GM19452 (cell line): Measurements from ENCODE around the gene BAZ2B.
"Not testable (repeated sequence)": the region's sequence is repeated elsewhere in the genome, so short reads cannot be mapped to it uniquely, and the experiment has no call there.

ENCODE experiments used
- ATAC-seq: cut with Tn5 transposase; IDR thresholded peaks from one replicate; pipeline ENCODE4 v1.9.1; 2021; ENCODE audit not compliant: unreplicated experiment

BAZ2B gene

DNA sequence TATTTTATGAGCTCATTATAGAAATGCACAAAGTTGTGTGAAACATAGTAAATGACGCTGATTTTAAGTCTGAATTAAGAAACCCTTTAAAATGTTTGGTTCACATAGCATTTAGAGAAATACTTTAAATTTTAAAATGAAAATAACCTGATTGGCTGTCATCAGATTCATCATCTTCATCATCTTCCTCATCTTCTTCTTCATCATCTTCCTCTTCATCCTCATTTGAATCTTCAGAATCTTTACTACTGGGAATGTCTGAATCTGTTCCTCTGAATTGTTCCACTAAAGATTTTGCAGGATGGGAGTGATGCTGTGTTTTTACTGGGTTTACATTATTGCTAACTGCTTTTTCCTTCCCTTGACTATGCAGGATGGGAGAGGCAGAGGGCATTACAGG lies 183.7 kb downstream of the BAZ2B start:
- ATAC-seq = no peak

DNA sequence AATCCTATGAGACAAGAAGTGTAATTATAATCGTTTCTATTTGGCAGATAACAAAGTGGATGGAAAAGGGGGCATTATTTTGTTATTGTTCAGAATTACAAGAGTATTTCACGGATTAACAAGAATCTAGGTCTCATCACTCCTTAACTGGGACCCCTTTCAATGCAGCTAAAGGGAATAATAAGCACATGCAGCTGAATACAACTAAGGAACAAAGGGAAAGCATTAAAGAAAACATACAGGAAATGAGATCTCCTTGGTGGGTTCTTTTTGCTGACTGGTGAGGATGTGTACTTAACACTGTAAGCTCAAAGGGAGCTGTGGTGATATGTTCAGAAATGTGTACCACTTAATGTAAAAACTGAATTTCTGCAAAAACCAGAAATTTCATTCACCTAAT lies 189.3 kb downstream of the BAZ2B start:
- no peak for ATAC-seq

DNA sequence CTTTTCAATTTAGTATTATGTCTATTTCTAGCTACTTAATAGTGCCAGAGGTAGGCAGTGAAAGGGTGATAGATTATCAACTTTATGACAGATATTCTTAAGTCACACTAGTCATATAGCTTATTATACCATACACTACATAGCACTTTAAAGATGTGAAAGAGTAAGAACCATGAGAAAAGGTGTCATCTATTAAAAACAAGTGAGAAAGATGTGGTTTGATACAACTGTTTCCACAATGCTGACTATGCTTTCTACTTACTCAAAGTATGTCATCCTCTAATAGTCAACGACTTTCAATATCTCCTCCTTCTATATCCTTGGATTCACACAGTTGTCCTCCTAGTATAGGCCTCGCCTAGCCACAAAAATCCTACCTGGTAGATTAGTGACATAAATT lies 196.9 kb downstream of the BAZ2B start:
- ATAC-seq = no peak

DNA sequence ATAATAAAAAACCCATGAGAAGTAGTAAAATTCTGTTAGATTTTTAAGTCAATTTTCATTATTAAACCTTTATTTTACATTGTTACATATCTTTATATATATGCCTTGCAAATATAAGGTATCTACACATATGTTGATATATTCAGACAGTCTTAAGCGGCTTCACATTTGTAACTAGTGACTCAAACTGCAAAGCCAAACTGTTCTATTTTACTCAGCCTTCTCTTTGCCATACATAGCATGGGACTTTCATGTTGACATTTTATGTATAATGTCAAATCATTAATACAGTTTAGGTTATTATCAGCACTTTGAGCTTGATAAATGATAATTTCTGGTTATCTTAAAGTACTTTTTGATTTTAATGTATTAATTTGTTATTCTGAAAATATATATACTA lies 204.9 kb downstream of the BAZ2B start:
- no peak for ATAC-seq

DNA sequence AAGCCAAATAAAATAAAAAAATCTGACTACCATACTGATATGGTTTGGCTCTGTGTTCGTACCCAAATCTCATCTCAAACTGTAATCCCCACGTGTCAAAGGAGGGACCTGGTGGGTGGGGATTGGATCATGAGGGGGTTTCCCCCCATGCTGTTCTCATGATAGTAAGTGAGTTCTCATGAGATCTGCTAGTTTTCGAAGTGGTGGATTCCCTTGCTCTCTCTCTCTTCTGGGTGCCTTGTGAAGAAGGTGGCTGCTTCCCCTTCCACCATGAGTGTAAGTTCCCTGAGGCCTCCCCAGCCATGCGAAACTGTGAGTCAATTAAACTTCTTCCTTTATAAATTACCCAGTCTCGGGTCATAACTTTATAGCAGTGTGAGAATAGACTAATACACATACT lies 206.1 kb downstream of the BAZ2B start:
- no peak for ATAC-seq

DNA sequence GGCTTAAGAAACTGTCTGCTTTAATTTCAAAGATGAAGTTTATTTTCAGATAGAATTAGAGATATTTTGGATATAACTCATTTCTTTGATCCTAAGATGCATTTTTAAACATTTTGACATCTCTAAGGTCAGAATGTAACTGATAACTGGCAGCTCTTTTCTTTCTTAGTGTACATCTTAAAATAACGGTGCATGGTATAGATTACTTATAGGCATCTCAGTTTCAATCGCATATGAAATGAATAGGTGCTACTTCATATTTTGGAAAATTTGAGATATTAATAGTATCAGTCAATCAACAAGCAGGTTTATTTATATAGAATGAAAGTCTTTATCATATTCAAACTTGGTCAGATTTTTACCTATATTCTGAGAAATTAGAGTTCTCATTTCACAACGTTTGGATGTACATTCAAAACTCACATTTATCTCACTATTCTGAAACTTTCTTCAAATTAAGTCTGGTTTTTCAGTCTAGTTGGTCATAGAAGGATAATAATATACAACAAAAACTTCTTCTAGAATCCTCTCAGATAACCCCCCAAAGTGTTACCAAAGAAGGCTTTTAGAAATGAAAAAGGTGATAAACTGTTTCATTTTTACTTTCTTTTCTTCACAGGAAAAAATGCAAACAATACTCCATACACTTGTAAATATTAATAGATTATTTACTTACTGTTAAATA lies 207.1 kb downstream of the BAZ2B start:
- ATAC-seq = no peak

DNA sequence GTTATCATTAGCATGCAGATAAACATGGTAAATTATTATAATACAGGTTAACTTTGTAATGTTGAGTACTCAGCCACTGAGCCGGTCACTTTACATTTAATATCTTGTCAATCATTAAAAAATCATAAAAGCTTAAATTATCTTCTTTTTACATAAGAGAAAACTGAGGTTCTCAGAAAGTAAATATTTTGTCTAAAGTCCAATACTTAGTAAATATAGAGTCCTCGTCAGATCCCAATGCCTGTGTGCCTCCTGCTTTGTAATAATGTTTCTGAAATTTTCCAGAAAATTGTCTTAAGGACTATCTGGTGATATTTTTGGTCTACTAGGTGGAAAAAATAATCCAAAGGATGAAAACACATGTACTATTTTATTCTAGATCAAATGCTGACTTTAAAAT lies 213.6 kb downstream of the BAZ2B start:
- no peak for ATAC-seq

DNA sequence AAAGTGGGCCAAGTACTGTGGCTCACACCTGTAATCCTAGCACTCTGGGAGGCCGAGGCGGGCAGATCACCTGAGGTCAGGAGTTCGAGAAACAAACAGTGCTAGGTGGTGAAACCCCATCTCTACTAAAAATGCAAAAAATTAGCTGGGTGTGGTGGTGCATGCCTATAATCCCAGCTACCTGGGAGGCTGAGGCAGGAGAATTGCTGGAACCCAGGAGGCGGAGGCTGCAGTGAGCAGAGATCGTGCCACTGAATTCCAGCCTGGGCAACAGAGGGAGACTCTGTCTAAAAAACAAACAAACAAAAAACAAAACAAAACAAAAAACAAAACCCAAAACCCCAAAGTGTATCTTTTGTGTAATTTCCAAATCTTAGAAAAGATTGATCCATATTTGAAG lies 214.2 kb downstream of the BAZ2B start:
- not testable (repeated sequence) for ATAC-seq

DNA sequence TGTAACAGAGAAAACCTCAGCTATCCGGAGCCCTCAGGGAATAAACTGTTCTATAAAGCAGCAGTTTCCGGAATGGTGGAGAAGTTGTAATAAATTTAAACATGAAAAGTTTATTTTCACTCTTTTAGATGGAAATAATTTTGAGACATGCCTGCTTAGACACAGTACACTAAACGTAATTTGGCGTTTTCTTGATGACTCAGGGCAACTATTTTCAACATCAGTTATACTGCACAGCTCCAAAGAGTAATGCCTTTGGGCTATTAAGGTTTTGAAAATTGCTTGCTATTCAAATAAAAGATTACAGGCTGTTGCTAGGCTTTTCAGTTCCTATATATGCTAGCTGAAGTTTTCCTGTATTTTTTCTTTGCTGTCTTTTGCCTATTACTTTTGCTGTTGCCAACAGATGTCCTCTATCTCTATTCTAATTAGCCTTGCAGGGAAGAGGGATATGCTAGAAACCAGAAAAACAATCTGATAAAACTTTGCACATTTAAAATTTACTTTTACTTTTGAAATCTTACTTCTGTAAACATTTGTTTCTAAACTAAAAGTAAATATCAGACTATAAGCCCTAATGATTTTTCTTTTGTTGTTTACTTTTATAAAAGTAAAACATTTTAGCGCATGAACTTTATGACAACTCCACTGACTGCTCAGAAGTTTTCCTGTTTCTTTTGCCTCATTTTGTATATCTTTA lies 216.5 kb downstream of the BAZ2B start:
- no peak for ATAC-seq

DNA sequence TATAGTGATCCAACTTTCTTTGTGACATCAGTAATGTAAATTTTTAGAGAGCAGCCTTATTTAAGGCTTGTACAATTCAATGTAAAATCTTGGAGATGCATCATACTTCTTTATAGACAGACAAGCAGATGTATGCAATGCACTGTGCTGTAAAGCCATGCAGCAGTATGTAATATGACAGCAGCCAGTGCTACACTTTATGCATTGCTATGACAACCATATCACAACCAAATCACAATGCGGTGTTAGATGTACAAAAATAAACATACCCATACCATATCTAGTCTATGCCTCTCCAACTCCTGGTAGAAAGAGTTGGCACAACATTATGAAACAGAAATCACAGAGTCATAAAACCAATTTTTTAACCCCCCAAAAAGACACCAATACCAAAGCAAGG lies 219.5 kb downstream of the BAZ2B start:
- no peak for ATAC-seq

DNA sequence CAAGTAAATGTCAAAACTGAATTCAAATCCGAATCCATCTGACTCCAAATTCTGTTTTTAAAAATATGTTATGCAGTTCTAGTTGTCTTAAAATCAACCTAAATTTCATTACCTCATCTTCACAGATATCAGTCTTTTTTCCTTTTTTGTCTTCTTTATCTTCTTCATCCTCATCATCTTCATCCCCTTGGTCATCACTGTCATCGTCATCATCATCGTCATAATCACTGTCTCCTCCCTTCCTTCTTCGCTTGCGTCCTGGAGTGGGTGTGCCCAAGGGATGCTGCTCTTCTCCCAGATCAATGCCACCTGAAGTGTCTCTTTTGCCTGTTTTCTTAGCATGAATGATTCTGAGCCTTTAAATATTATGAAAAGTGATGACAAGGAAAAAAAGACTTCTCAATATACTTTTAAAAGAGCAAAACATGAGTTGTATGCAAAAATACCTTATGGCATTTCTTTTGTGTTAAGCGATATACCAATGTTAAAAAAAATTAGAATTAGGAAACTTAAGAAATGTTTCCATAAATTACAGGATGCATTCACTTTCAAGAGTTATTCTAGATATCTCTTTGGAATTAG lies 233.8 kb downstream of the BAZ2B start:
- ATAC-seq = no peak

DNA sequence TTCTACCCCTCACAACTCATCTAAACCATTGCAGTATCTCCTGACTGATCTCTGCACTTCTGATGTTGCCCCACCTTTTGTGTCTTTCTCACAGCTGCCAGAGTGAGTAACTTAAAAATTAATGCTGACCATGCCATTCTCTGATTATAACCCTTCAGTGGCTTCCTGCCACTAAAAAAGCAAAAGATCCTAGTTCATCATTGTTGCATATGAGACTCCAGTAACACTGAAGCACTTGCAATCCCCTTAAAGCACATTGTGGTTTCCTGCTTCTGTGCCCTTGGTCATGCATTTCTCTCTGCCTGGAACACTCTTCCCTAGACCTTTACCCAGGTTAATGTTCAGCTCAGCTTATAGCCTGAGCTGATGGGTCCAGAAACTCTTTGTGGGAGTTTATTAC lies 234.8 kb downstream of the BAZ2B start:
- peak; percentile 78 for ATAC-seq

DNA sequence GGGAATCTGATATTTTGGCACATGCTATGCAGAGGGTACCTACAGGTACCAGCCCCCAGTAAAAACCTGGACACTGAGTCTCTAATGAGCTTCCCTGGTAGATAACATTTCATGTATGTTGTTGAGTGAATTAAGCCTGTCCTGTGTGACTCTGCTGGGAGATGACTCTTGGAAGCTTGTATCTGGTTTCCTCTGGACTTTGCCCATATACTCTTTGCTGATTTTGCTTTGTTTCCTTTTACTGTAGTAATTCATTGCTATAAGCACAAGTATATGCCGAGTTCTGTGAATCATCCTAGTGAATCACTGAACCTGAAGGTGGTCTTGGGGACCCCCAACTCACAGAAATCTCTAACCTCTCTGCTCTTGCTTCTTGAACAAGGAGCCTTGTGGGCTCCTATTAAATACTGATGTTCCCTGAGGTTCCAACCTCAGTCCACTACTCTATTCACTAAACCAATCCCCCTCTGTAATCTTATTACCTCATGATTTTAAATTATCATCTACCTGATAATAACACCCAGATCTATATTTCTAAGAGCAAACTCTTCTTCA lies 235.6 kb downstream of the BAZ2B start:
- no peak for ATAC-seq

DNA sequence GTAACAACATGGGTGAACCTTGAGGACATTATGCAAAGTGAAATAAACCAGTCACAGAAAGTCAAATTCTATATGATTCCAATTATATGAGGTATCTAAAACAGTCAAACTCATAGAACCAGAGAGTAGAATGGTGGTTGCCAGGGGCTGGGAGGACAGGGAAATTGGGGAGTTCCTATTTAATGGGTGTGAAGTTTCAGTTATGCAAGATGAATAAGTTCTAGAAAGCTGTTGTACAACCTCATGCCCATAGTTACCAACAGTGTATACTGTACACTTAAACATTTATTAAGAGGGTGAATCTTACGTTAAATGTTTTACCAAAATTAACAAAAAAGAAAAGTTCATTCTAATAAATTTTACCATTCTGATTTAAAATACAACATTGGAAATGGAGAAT lies 237.2 kb downstream of the BAZ2B start:
- no peak for ATAC-seq

DNA sequence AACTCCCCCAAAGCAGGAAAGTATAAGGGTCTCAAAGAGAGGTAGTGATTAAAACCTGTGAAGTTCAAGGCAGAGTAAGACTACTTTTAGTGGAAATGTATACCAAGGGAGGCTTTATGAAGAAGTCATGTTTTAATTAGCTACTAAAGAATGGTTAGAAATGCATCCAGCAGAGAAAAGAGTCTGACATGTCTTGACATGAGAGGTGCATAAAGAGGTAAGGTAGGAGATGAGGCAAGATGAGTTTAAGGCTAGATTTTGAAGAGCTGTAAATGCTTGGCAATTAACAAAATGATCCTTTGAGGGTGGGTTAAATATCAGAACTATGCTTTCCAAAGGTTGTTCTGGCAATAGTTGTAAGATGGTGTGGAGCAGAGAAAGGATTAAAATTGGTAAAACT lies 241.1 kb downstream of the BAZ2B start:
- ATAC-seq = no peak

DNA sequence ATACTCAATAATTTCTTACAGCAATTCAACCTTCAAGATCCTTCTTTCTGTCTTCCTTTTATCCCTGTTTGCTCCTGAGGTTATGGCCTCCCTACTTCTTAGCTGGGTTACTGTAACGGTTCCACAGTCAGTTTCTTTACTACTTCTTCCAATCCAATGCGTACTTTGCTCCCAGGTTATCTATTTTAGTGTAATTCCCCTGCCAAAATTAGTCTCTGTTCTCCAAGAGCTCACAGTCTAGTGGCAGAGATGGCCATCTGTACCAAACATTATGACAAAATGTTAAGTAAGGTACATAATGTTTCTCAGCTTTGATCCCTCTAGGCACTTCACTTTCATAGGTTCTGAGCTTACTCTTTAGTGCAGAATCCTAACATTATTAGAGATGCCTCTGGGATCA lies 244.8 kb downstream of the BAZ2B start:
- no peak for ATAC-seq

DNA sequence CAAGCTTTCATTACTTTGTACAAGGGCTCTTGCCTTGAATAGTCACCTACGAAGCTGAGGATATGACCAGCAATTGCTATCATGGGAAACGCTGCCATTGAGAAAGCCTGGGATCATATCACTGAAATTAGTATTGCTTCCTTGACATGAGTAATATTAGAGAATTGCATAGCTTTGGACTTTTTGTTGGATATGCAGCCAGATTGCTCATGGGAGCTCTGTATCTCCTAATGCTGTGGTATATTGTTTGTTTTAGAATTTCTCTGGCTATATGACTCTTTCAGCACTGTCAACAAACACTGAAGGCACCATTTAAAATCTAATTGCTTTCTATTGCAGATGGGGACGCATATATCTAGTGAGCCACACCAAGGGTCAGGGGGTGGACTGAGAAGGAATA lies 249.8 kb downstream of the BAZ2B start:
- ATAC-seq = no peak

DNA sequence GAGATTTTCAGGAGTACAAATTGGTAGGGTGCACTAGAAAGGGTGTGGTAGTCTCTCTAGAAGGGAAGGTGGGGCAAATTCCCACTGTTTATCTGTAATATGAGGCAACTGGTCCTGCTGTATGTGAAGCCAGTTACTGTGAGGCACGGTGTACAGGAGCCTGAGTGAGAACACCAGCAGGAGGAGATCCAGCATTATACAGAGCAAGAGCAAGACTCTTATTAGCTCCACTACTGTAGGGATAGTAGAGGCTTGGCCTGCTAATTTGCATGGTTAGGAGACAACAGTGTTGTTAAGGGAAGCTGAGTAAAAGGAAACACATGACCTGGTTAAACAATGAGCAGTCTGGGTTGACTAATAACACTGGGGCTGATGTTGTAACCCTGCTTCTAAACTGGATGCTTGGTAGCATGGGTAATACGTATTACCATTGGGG lies 253.5 kb downstream of the BAZ2B start:
- ATAC-seq = no peak

DNA sequence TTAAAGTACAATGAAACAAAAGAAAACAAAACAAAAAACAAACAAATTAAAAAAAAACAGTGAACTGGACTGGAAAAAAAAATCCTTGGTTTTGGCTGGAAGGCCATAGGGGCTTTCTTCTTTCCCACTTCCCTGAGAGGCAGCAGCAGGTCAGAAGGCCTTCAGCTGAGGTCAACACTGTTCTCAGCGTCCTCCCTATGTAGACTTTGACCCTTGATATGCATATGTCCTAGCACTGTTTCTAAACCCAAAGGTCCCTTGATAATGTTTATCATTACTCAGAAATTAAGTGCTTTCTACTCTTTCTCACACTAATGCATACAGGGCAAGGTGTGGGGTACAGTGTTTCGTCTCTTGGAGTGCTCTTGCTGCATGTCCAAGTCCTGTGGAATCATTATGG lies 254.3 kb downstream of the BAZ2B start:
- ATAC-seq = no peak

DNA sequence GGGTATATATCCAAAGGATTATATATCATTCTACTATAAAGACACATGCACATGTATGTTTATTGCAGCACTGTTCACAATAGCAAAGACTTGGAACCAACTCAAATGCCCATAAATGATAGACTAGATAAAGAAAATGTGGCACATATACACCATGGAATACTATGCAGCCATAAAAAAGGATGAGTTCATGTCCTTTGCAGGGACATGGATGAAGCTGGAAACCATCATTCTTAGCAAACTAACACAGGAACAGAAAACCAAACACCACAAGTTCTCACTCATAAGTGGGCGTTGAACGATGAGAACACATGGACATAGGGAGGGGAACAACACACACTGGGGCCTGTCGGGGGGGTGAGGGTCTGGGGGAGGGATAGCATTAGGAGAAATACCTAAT lies 254.7 kb downstream of the BAZ2B start:
- not testable (repeated sequence) for ATAC-seq

DNA sequence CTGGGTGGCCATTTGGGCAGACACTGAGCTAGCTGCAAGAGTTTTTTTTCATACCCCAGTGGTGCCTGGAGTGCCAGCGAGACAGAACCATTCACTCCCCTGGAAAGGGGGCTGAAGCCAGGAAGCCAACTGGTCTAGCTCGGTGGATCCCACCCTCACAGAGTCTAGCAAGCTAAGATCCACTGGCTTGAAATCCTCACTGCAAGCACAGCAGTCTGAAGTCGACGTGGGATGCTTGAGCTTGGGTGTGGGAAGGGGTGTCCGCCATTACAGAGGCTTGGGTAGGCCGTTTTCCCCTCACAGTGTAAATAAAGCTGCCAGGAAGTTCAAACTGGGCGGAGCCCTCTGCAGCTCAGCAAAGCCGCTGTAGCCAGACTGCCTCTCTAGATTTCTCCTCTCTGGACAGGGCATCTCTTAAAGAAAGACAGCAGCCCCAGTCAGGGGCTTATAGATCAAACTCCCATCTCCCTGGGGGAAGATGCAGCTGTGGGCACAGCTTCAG lies 260.2 kb downstream of the BAZ2B start:
- no peak for ATAC-seq

DNA sequence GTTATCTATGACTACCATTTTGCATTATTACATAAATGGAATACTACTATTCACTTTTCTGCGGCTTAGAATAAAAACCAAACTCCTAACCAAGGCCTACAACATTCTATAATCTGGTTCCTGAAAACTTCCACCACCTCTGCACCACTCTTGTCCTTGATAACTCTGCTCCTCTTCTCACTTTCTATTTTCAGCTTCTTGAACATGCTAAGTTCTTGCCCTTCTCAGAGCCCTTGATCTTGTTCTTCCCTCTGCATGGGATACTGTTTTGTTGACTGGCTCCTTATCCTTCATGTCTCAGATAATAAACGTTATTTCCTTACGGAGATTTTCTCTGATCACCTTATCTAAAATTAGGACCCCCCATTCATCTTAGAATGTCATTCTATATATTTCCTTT lies 264.4 kb downstream of the BAZ2B start:
- no peak for ATAC-seq
